Bone marrow (tissue), 2 donors: Measurements from ENCODE around the gene FBXW7.
"Not testable (repeated sequence)": the region's sequence is repeated elsewhere in the genome, so short reads cannot be mapped to it uniquely, and the experiment has no call there.

Experiments used
- DNase-seq, 2 donors: peaks; one replicate each; lab custom pipeline; 2025; lab: John Stamatoyannopoulos, UW

Gene FBXW7, protein sequence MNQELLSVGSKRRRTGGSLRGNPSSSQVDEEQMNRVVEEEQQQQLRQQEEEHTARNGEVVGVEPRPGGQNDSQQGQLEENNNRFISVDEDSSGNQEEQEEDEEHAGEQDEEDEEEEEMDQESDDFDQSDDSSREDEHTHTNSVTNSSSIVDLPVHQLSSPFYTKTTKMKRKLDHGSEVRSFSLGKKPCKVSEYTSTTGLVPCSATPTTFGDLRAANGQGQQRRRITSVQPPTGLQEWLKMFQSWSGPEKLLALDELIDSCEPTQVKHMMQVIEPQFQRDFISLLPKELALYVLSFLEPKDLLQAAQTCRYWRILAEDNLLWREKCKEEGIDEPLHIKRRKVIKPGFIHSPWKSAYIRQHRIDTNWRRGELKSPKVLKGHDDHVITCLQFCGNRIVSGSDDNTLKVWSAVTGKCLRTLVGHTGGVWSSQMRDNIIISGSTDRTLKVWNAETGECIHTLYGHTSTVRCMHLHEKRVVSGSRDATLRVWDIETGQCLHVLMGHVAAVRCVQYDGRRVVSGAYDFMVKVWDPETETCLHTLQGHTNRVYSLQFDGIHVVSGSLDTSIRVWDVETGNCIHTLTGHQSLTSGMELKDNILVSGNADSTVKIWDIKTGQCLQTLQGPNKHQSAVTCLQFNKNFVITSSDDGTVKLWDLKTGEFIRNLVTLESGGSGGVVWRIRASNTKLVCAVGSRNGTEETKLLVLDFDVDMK

DNA sequence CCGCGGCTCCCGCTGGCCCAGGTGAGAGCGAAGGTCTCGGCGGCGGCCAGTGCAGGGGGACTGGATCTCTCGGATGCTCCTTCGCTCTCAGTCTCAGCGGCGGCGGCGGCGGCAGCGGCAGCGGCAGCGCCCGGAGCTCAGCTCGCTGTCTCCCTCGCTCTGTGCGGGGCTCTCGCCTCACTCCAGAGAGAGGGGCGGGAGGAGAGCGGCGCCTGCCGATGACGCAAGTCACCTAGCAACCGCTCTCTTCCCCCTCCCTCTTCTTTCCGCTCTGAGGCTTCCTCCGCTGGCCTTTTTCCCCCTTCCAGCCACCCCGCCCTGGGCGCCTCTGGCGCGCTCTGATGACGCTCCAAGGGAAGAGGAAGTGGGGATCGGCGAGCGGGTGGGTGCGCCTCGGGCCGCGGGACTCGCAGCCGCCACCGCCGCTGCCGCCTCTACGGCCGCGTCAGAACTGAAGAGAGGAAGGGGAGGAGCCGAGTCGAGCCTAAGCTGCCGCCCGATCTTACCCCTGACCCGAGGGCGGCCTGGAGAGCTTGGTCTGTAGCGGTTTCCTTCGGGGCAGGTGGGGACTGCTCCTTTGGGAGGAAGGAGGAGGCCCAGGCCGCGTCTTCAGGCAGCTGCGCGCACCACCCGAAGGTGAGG is at the start of gene FBXW7:
Gene FBXW7 (minus strand): TSS at position 190 of the 642 bp plus-strand sequence. CDS start 124,289 bp downstream, outside the sequence.
- peak; percentile 93 to 99 for DNase-seq

DNA sequence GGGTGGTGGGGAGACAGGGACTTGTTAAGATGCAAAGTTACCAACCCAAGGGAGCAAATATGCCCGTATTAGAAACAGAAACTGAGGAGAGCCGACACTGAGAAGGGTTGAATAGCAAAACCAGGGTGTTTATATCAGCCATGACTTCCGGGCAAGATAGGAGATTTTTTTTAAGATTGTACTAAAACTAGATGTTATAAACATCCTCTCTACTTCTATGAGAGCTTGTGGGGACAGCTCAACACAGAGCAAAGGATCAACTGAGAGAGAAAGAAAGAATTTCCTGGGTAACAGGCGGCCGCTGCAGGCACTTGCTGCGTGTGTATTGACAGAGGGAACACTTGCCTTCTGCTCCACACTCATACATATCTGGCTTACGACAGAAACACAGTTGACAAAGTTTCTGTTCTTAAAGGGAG is 49.1 kb upstream of the FBXW7 start:
- no peak for DNase-seq

DNA sequence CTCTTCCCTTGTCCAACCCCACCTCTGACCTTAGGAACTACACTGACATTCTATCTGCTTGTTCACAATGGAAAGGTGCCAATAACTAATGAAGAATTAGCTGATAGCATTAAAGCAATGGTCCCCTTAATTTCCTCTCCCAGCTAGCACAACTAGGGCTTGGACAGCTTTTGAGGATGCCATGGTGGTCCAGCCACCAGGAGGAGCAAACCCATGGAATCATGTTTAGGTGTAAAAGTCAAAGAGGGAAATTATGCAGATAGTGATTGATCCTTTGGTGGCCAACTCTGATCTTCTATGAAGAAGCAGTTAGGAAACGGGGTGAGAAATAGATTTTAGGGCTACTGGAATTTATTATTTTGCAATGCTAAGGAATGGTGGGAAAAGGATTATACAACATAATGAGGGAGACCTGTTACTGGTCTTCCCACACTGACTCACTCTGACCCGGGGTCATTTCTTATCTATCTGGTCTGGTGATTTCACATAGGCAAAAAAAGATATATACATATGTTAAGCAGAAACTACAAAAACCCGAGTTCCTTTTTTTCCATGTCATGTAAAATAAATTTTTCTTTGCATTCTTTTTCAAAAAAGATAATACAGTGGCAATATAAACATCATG is 45.8 kb upstream of the FBXW7 start:
- DNase-seq: no peak

DNA sequence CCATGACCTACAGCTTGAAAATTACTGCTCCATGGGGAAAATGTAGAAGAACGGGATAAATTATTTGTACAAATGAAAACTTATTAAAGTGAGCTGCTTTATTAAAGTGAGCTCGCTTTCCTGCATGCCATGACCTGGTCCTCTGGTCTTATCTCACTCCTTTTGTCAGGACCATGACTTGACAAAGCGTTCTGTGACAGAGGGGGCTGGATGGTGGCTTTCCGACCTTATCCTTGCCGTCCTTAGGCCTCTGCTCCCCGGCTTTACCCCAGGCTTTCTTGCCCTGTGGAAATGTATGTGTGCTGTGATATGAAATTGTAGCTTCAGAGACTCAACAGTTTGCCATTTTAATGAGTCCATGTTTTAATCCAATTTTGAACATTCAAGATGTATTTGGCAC is 44.0 kb upstream of the FBXW7 start:
- DNase-seq: no peak

DNA sequence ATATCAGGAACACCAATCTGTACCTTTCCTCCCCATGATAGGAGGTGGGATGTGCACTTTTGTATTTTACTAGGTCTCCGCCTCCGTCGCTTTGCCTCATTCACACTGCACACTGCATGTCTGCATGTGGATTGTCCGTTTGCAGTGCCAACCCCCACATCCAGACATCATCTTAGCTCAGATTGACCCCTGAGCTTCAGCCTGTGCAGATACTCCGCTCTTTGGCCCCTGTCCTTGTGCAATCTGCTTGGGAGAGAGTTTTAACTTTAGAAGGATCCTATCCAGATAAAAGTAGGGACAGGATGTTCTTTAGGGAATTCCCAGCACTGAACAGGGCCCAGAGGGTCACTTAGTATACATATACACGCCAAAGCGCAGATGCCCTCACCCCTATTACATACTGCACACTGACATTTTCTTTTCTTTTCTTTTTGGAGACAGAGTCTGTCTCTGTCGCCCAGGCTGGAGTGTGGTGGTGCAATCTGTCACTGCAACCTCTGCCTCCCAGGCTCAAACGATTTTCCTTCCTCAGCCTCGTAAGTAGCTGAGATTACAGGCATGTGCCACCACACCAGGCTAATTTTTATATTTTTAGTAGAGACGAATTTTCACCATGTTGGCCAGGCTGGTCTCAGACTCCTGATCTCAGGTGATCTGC is 43.3 kb upstream of the FBXW7 start:
- DNase-seq: no peak

DNA sequence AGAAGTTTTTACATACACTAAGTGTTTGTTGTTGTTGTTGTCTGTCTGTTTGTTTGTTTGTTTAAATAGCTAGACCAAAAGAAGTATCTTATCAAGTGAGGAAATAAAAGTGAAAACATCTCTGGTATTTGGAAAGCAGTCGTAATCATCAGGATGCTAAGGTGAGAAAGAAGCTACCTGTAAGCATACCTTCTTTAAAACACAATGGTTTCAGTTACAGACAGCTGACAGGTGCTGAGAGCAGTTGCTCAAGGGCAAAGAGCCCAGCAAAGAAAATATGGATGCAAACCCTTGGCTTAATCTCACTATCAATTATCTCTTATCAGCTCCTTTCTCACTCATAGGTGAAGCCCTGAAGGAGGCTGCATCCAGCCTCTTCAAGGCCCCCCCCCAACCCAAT is 42.8 kb upstream of the FBXW7 start:
- DNase-seq: no peak

DNA sequence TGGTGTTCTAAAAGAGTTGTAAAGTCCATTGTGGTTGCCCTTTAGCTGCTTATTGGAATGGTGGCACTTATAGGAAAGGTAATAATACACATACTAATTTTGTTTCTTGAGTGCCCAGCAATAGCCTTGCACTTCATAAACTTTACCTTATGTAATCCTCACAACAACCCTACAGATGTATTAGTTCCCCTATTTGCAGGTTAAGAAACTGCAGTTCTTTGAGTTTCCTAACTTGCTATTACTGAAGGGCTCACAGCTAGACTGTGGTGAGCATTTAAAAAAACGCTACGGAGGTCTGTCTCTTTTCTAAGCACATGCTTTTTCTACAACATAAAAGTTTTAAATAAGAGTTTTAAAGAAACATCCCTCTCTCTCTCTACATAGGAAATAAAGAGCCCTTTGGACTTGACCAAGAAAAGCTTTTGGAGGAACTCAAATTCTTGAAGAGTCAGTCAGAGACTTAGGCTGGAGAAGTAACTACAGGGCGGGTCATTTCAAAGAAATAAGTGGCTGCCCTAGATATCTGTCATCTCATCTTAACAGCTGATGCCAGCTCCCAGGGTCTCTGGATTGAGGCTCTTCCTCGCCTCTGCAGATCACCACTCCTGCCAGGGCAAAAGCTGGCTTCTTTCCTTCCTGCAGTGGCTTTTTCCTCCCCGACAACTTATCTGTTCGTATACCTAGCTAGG is 42.0 kb upstream of the FBXW7 start:
- DNase-seq: no peak

DNA sequence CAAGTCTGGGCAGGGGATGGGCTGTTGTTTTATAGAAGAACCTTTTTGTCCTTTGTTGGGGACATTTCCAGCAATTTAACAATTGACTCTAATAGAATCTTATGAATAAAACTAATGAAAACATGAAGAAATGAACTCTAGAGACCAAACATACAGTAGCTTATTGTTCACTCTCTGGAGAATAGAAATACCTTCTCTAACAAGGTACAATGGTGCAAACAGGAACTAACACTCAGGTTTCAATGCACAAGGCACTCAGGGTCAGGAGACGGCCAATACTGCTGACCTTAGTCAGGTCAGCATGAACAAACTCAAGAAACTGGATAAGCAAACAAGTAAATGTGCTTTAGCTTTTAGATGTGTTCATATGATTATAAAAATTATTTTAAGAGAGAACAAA is 39.6 kb upstream of the FBXW7 start:
- DNase-seq: no peak

DNA sequence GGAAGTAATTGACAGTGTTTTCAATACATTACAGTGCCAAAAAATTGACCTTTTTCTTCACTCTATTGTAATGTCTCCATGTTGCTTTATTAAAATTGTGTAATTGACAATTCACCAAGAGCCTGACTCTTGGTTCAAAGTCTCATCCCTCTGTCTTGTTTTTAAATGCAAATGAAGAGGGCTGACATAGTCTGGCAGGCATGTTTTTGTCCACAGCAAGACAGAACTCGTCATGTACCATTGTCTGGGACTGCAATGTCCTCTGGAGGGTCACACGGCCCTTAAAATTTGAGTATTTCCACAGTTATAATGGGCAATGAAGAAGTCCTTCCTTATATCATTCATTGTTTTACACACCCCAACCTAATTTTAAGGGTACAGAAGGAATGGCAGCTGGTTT is 38.0 kb upstream of the FBXW7 start:
- no peak for DNase-seq

DNA sequence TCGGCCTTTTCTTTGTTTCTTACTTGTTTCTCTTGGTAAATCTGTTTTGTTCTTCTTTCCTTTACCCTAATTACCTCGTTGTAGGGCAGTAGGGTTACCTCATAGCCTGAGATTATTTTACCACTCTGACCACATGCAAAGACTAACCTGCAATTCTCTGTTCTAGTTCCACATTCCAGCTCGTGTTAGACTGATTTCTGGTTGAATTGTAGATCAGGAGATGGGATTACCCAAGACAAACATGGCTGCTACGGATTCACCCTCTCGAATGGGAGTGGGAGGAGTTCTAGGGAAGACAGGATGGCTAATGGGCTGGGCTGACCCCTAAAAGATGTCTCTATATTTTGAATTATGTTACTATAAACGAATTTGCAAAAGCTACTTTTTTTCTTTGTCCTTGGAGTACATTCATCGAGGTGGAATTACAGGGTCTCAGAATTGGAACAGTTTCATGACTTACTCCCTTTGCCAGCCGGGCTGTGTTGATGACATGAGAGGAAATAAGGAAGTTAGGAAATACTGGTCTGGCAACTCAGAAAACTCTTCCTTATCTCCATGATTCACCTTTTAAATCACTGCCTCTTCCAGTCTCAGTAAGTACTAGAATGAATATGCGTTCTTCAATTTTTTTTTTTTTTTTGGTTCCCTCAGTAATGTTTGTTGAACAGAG is 36.7 kb upstream of the FBXW7 start:
- no peak for DNase-seq

DNA sequence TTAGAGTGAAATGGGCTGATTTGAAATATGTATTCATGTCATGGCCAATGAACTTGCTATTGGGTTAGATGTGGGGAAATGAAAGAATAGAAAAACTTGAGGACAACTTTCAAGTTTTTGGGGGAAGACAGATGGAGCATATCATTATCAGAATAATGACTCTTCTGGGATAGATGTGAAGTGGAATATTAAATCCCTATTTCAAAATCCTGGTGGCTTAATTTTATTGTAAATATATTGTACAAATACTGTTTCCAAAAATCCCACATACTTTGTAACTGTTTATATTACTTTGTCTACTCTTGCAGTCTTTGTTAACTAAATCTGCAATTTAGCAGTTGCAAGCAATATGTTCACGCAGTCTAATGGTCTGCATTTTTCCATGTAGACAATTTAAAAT is 35.9 kb upstream of the FBXW7 start:
- no peak for DNase-seq

DNA sequence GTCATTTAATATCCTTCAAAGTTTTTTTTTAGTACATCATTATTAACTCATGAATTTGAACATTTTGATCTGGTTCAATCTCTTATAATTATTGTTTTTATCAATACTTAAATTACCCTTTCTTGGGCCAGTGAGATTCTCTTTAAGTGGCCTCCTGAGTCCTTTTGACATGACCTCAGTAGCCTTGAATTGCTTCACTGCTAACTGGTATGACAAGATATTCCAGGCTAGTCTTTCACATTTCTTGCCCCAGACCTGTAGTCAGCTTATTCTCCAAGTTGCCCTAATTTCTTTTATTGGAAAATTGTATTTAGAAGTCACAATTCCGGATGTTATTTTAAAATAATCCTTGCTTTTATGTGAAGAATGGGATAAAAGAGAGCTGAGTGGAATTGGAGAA is 35.4 kb upstream of the FBXW7 start:
- no peak for DNase-seq

DNA sequence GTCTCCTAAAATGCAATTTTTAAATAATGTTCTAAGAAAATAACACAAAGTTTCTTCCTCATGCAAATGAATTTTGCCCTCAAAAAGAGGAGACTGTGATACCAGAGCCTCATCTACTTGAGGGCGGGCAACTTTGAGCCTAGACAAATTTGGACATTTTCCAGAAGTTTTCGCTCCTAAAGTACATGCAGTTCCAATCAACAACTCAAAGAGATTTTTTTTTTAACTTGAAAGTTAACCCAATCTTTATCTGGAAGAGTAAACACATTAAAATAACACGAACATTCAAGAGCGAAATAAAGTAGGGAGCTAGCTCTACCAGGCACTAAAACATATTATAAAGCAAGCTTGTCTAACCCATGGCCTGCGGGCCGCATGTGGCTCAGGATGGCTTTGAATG is 29.4 kb upstream of the FBXW7 start:
- no peak for DNase-seq

DNA sequence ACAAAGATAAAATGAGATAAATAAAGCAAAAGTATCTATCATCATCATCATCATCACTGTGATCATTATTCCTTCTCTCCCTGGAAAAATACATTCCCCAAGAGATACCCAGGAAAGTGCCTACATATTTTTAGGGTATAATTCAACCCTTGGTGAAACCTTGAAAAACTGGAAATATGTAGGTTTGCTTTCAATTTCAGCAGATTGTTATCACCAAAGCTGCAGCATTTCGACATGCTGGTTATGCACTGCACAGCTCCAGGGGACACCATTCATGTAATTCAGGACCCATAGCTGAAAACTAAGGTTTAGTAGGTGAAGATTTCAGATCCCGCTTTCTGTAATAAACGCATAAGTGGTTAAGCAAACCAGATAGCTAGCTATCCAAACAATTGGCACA is 28.4 kb upstream of the FBXW7 start:
- no peak for DNase-seq

DNA sequence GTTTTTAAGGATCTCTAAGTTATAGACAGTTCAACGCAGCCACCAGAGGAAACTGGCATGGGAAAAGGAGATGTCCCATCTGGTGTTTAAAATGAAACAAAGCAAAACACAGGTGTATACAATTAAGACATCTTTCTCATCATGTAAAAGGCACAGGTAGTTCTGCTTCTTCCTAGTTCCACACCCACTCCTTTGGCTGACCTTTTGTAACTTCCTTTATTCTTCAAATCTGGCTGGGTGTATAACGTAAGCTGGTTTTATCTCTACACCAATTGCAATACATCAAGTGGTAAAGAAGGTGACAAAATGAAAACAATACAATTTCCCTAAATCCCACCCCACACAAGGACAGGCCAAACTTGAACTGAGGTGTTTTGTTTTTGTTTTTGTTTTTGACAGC is 27.3 kb upstream of the FBXW7 start:
- DNase-seq: no peak

DNA sequence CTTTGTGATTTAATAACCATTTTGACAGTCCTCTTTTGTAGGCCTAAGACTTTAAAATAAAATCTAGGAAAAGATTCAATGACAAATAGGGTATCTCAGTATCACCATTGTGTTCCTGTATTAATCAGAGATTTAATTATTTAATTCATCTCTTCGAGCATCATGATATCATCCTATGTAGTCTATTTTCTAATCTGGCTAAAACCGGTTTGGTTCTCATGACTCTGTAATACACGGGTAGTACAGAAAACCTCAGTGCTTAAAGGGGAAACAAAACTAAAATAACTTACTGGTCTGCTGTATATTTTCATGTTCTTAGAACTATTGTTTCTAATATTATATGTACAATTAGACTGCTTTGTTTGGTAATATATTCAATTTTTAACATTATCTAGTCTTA is 23.7 kb upstream of the FBXW7 start:
- DNase-seq: no peak

DNA sequence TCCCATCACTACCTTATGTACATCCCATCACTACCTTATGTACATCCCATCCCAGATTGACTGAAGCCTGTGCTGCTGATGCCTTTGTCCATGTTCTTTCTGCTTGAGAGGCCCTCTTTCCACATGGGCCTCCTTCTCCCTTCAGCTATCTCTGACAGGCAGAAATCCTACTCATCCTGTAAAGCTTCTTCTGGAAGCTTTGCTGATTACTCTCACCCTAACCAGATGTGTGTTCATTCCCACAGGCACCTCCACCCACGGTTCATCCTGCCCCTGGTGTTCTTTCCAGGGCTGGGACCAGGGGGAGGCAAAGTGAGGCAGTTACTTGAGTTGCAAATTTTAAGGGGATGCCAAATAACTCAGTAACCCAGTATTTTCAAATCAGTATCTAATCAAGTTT is 22.5 kb upstream of the FBXW7 start:
- no peak for DNase-seq

DNA sequence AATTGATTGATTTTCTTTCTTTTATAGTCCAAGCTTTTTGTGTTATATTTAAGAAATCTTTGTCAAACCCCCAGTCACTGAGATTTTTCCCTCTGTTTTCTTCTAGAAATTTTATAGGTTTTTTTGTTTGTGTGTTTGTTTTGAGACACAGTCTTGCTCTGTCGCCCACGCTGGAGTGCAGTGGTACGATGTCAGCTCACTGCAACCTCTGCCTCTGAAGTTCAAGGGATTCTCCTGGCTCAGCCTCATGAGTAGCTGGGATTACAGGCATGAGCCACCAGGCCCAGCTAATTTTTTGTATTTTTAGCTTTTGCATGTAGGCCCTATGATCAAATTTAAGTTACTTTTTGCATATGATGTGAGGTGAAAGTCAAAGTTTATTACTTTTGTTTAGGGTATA is 20.9 kb upstream of the FBXW7 start:
- no peak for DNase-seq

DNA sequence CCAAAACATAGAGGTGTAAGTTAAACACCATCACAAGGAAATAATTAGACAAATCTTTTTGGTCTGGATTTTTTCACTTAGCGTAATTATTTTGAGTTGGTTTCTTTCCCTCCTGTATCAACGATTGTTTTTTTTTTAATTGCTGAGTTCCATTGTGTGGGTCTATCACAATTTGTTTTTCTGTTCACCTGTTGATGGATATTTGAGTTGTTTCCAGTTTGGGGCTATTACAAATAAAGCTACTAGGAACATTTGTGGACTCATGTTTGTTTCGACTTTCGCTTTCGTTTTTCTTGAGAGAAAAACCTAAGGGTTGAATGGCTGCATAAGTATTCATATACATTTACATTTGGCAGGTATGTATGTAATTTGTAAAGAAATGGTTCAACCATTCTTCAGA is 20.4 kb upstream of the FBXW7 start:
- no peak for DNase-seq

DNA sequence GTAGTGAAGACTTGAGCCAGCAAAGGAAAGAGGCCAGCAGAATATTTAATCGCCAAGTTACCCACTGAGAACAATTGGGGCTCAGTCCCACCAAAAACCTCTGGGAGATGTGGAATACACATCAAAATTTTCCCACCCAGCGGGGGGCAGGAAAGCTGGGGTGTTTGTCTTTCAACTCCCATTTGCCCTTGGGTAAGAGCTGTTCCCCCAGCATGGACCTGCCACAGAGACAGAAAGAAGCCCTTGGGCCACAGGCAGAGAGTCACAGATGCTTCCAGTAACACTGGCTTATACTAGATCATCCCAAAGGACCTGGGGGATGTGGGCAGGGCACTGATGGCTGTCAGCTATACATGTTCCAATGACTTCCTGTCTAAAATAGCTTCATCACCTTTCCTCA is 18.9 kb upstream of the FBXW7 start:
- DNase-seq: no peak

DNA sequence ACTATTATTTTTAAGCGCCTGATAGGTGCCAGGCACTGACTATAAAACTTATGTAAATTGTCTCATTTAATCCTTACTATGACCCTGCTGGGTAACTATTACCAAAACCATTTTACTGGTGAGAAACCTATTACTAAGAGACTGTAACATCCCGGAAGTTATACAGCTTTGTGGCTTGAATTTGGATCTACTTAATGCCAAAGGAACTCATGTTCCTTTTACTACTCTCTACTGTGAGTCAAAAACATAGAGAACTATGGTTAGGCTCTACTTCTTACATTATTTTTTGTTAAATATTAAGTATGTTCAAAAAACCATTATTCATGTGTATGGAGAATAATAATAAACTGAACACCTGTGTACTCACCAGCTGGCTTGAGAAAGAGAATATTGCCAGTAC is 14.8 kb upstream of the FBXW7 start:
- DNase-seq: not testable (repeated sequence)
